ENCODE measurements around the gene IQCM. TPM values are rescaled to one million over a fixed set of nuclear protein-coding genes. Genes with fewer than 3 reads are reported as not detected.
A peak's percentile ranks its signal among the peaks of the same experiment; 100 is the strongest.

Gene IQCM
- total RNA-seq (2014; rRNA removed; shearing (Covaris generic)), result not detected in 2 replicates
- not detected in 2 replicates for polyA plus RNA-seq (2015; cell fraction: cytosol; rRNA removed)
- polyA plus RNA-seq (2015; cell fraction: nucleus; rRNA removed), result not detected in 2 replicates

DNA sequence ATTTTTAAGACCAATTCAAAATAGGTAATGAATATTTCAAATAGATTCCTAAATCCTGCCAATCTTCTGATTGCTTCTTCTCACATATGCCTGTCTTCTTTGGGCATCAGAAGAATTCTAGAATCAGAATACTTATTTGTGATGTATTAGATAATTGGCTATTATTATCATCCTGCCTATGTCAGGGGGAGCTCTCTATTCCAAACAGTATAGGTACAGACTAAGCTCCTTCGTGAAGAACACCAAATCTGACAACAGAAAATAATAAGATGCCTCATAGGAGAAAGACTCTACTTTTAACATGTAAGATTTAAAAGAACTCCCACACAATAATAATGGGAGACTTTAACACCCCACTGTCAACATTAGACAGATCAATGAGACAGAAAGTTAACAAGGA is at the start of gene IQCM:
Gene IQCM, minus strand, starts transcription at position 101 of the 400 bp plus-strand sequence. CDS start 73,152 bp downstream, outside the sequence.
- no peak for DNase-seq (ENCODE audit: low read depth)

DNA sequence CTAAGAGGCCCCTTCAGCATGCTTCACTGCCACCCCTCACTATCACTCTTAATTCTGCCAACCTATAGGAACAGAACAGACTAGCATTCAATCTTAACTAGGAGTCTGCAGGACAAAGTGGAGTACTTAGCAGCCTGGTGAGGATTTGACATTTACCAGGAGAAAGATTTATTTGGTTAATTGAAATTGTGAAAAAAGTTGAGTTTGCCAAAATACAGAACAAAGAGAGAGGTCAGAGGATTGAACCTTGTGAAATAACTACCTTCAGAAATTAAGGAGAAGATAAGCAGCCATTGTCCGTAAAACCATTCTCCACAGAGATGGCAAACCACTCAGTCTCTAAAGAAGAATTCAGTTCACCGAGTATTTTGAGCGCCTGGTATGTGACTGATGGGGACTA is 41.8 kb upstream of the IQCM start:
- no peak for DNase-seq (ENCODE audit: low read depth)

- no peak for DNase-seq (ENCODE audit: low read depth)
Measured at GRCh38 chr4:149845743-149846142, 30.1 kb upstream of the IQCM start.

GRCh38 chr4:149841686-149842085 is 26.0 kb upstream of the IQCM start:
- DNase-seq (ENCODE audit: low read depth), result no peak

- DNase-seq (ENCODE audit: low read depth), result no peak
Measured at GRCh38 chr4:149838036-149838435, 22.4 kb upstream of the IQCM start.

DNA sequence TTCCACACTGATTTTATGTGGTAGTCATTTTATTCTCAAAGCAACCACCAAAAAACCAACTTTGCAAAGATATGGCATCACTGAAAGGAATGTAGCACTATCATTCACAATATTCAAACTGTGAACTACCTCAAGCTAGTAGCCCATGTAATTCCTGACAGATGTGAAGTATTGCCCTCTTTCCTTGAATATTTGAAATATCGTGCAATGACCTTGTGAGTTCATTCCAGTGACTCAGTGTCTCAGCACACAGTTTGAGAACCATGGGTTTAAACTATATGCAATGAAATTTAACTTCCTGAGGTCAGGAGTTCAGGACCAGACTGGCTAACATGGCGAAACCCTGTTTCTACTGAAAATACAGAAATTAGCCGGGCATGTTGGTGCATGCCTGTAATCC is 20.9 kb upstream of the IQCM start:
- no peak for DNase-seq (ENCODE audit: low read depth)

- DNase-seq (ENCODE audit: low read depth), result no peak
Measured at GRCh38 chr4:149835280-149835679, 19.6 kb upstream of the IQCM start.

DNA sequence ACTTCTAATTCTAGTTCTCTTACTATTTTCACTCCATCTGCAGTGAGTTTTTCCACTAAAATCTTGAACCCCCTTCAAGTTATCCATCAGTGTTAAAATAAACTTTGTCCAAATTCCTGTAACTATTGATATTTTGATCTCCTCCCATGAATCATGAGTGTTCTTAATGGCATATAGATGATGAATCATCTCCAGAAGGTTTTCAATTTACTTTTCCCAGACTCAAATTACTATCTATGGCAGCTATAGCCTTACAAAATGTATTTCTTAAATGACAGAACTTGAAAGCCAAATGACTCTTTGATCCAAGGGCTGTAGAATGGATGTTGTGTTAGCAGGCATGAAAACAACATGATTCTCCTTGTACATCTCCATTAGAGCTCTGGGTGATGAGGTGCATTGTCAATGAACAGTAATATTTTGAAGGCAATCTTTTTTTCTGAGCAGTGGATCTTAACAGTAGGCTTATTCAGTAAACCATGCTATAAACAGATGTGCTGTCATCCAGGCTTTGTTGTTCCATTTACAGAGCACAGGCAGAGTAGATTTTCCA is 16.1 kb upstream of the IQCM start:
- no peak for DNase-seq (ENCODE audit: low read depth)

DNA sequence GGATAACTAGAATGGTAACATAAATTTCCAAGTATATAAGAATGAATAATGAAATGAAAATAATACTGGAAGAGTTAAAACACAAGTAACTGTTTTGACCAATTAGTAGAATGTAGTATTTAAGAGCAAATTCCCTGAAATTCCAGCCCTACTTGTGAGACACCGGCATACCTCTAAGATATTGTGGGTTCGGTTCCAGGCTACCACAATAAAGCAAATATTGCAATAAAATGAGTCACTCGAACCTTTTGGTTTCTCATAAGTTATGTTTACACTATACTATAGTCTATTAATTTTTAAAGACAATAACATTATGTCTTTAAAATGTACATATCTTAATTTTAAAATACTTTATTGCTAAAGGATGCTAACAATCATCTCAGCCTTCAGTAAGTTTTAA is 15.2 kb upstream of the IQCM start:
- DNase-seq (ENCODE audit: low read depth), result no peak

GRCh38 chr4:149825336-149825735 is 9.7 kb upstream of the IQCM start:
- peak; percentile 18 for DNase-seq (ENCODE audit: low read depth)

- DNase-seq (ENCODE audit: low read depth), result peak; percentile 76
Measured at GRCh38 chr4:149823769-149824221, 8.2 kb upstream of the IQCM start.

GRCh38 chr4:149801416-149801815 is 14.2 kb downstream of the IQCM start:
- no peak for DNase-seq (ENCODE audit: low read depth)

DNA sequence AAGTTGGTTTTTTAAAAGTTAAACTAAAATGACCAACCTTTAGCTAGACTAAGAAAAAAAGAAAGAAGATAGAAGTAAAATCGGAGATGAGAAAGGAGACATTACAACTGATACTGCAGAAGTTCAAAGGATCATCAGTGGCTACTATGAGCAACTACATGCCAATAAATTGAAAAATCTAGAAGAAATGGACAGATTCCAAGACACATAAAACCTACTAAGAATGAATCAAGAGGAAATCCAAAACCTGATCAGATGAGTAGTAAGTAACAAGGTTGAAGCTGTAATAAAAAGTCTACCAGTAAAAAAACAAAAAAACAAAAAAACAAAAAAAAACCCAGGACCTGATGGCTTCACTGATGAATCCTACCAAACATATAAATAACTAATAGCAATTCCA is 16.1 kb downstream of the IQCM start:
- no peak for DNase-seq (ENCODE audit: low read depth)

DNA sequence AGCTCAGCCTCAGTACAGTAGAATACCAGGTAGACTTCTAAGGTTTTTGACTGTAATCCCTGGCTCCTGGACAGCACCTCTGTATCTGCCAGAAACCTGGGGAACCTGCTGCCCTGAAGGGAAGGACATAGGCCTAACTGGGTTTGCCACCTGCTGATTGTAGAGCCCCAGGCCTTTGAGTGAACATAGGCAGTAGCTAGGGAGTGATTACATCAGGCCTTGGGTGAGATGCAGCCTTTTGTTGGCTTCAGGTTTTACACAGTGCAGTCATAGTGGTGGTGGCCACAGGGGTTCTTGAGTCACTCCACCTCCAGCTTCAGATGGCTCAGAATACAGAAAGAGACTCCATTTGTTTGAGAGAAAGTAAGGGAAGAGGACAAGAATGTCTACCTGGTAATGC is 19.3 kb downstream of the IQCM start:
- peak; percentile 10 for DNase-seq (ENCODE audit: low read depth)

DNA sequence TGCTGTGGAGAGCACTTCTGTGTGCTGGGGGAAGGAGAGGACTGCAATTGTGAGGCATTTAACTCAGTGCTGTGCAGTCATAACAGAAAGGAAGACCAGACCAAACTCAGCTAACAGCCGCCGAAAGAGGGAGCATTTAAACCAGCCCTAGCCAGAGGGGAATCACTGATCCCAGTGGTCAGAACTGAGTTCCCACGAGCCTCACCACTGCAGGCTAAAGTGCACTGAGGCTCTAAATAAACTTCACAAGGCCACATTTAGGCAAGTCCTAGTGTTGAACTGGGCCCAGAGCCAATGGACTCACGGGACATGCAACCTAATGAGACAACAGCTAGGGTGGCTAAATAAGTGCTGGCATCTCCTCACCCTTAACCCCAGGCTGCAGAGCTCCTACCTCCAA is 20.4 kb downstream of the IQCM start:
- DNase-seq (ENCODE audit: low read depth), result no peak

DNA sequence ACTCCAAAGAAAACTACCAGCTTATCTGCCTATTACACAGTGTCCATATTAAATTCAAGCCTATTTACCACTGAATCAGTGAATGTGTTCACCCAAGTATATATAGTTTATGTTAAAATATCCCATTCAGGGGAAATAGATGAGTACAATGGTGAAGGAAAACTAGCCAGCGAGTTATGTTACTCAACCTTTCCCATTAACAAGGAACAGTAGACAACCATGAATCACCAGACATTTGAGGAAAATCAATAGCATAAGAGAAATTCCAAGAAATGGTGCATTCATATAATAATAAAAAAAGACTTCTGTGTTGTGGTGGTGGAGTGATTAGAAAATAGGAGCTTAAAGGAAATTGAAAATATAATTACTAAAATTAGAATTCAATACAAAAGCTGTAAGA is 21.3 kb downstream of the IQCM start:
- DNase-seq (ENCODE audit: low read depth), result no peak

- no peak for DNase-seq (ENCODE audit: low read depth)
Measured at GRCh38 chr4:149793459-149793858, 22.2 kb downstream of the IQCM start.

DNA sequence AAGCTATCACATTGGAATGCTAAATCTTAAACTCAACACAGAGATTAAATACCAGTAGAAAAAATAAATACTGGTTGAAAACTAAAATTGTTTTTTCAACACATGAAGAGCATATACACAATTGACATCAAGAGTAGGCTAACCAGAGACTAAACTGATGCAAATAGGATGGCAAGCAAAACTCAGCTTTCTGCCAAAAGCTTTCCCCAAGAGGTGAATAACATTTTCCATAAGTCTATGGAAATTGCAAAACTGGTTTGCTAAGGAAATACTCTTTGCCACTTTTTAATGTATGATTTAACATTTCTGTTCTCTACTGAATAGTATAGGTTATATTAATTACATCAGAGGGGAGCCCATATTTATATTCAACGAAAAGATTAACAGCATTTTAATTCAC is 23.8 kb downstream of the IQCM start:
- DNase-seq (ENCODE audit: low read depth), result no peak

- no peak for DNase-seq (ENCODE audit: low read depth)
Measured at GRCh38 chr4:149790172-149790907, 25.3 kb downstream of the IQCM start.

GRCh38 chr4:149788300-149788699 is 27.3 kb downstream of the IQCM start:
- no peak for DNase-seq (ENCODE audit: low read depth)

GRCh38 chr4:149785696-149786431 is 29.8 kb downstream of the IQCM start:
- DNase-seq (ENCODE audit: low read depth), result no peak

DNA sequence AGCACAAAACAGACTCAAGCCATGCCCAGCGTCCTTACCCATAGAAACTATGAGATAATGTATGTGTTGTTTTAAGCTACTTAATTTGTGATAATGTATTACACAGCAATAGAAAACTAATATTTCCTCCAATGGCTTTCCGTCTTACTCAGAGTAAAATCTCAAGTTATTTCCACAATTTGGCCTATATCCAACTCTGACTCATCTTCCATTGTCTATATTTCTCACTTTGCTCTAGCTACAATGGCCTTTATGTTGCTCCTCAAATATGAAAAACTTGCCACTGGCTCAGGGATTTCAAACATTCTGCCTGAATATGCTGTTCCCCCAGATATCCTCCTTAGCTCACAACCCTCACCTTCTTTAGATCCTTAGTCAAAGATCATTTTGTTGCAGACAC is 31.6 kb downstream of the IQCM start:
- peak; percentile 48 for DNase-seq (ENCODE audit: low read depth)
